K562 (cell line): Measurements from ENCODE around the gene C2CD2L. TPM values are rescaled to one million over a fixed set of nuclear protein-coding genes. Genes with fewer than 3 reads are reported as not detected.

Experiments
- ATAC-seq: fragments of 200-7000 bp; cut with Tn5 transposase; 3 replicates; pipeline ENCODE4 v1.9.1; 2020; ENCODE audit warnings: moderate library complexity
- BruUV-seq: library from RNA; stranded (reverse); fragments of 400-500 nt; replicated peaks from 2 replicates; lab custom pipeline; 2021; lab: Mats Ljungman, UMichigan
- CTCF ChIA-PET: fragments of 300-600 bp; formaldehyde crosslinking; extraction: SDS; loops from one replicate; lab custom pipeline; 2021; ENCODE audit warnings: low intra/inter-chr PET ratio; lab: Yijun Ruan, JAX
- POLR2A ChIA-PET: fragments of 300-600, 350-650 bp; sonication (Branson Sonifier 250); formaldehyde crosslinking; extraction: SDS; loops from one replicate; lab custom pipeline; 2021; ENCODE audit warnings: antibody characterized with exemption, inconsistent platforms; lab: Yijun Ruan, JAX
- DNase-seq, 4 experiments: peaks; one replicate each; pipeline versions ENCODE4 v3.0.0 to v3.0.0-alpha.2; 2011 to 2018; ENCODE audit warnings: low spot score in 3 of 4, mixed read lengths in 3 of 4; ENCODE audit errors: extremely low read depth in 1 of 4
- FAIRE-seq: peaks from 2 replicates; lab custom pipeline; 2011; peaks lifted over from hg19 to GRCh38; lab: Jason Lieb, UNC
- H2AFZ ChIP-seq: 2 replicates; pipeline ENCODE4 v1.6.0; 2011; ENCODE audit warnings: low read depth, low read length, control low read depth, inconsistent platforms
- H3K27ac ChIP-seq: fragments of 200-600 bp; 3 replicates; pipeline ENCODE4 v1.8.0; 2011; ENCODE audit warnings: low read depth, mild to moderate bottlenecking, control low read depth, inconsistent platforms, low read length, moderate library complexity, mixed read lengths; ENCODE audit errors: extremely low read depth
- H3K27me3 ChIP-seq, 2 experiments: fragments of 300-600 bp in 1 of 2; 2 replicates in 1 of 2; 3 replicates in 1 of 2; pipeline versions ENCODE4 v1.6.0 to v1.8.0; 2011; ENCODE audit warnings: inconsistent platforms in 2 of 2, low read length in 2 of 2, mild to moderate bottlenecking in 1 of 2, mixed read lengths in 1 of 2, moderate library complexity in 1 of 2; ENCODE audit not compliant: control insufficient read depth in 2 of 2, insufficient read depth in 2 of 2
- H3K36me3 ChIP-seq: fragments of 300-600 bp; 3 replicates; pipeline ENCODE4 v1.8.0; 2011; ENCODE audit warnings: mild to moderate bottlenecking, low read length, inconsistent platforms; ENCODE audit not compliant: control insufficient read depth, insufficient read depth
- H3K4me1 ChIP-seq, 2 experiments: fragments of 200-600 bp in 1 of 2; replicated peaks in 1 of 2; 2 replicates in 1 of 2; 3 replicates in 1 of 2; pipeline versions ENCODE4 v1.5.1 to v1.8.0; 2011; ENCODE audit warnings: inconsistent platforms in 2 of 2, low read length in 2 of 2, mild to moderate bottlenecking in 1 of 2, mixed read lengths in 1 of 2, moderate library complexity in 1 of 2; ENCODE audit not compliant: control insufficient read depth in 2 of 2, insufficient read depth in 2 of 2
- H3K4me2 ChIP-seq: 2 replicates; pipeline ENCODE4 v1.6.1; 2011; ENCODE audit warnings: low read length, control low read depth, inconsistent platforms, mixed read lengths; ENCODE audit not compliant: insufficient read depth
- H3K4me3 ChIP-seq: fragments of 200-600 bp; sonication (generic), shearing (Covaris generic); 2 replicates; pipeline ENCODE4 v1.5.1; 2016; ENCODE audit warnings: control low read depth, inconsistent platforms
- H3K79me2 ChIP-seq: fragments of 200-600 bp; 3 replicates; pipeline ENCODE4 v1.8.0; 2011; ENCODE audit warnings: low read length, inconsistent platforms; ENCODE audit not compliant: control insufficient read depth, insufficient read depth
- H3K9ac ChIP-seq, 2 experiments: 2 replicates each; pipeline versions ENCODE4 v1.6.0 to v1.6.1; 2011; ENCODE audit warnings: low read depth in 2 of 2, low read length in 2 of 2, control low read depth in 1 of 2, inconsistent platforms in 1 of 2, mild to moderate bottlenecking in 1 of 2, mixed read lengths in 1 of 2; ENCODE audit not compliant: insufficient read depth in 1 of 2
- H3K9me1 ChIP-seq: one replicate; pipeline ENCODE4 v1.6.0; 2011; ENCODE audit warnings: inconsistent platforms, mild to moderate bottlenecking, low read length, moderate library complexity; ENCODE audit not compliant: control insufficient read depth, insufficient read depth
- H3K9me3 ChIP-seq: replicated peaks from 2 replicates; pipeline ENCODE4 v1.5.1; 2011; ENCODE audit warnings: low read depth, low read length, inconsistent platforms; ENCODE audit not compliant: control insufficient read depth, insufficient read depth
- H4K20me1 ChIP-seq: replicated peaks from 2 replicates; pipeline ENCODE4 v1.6.1; 2011; ENCODE audit warnings: low read length, inconsistent platforms, mixed read lengths; ENCODE audit not compliant: control insufficient read depth, insufficient read depth
- CGGBP1 ChIP-seq: fragments of 250-450 bp; sonication (Bioruptor Pico); IDR thresholded peaks from 2 replicates; pipeline ENCODE4 v1.9.0; 2021; ENCODE audit warnings: mild to moderate bottlenecking
- HMGN3 ChIP-seq: IDR thresholded peaks from 2 replicates; pipeline ENCODE4 v1.6.1; 2011; ENCODE audit warnings: borderline replicate concordance, low read depth, mild to moderate bottlenecking, mixed read lengths, low read length; ENCODE audit not compliant: insufficient read length; ENCODE audit errors: extremely low read depth
- HNRNPLL ChIP-seq: fragments of 200-400 bp; formaldehyde crosslinking; IDR thresholded peaks from 2 replicates; pipeline ENCODE4 v1.6.1; 2017; ENCODE audit warnings: low read length, low read depth, mild to moderate bottlenecking; ENCODE audit not compliant: poor library complexity, severe bottlenecking
- IFI16 ChIP-seq: fragments of 250-450 bp; sonication (Bioruptor Pico); IDR thresholded peaks from 2 replicates; pipeline ENCODE4 v2.1.2; 2022; ENCODE audit warnings: mild to moderate bottlenecking, inconsistent platforms
- KDM1A ChIP-seq, 2 experiments: fragments of 450-650 bp; IDR thresholded peaks; 2 replicates each; pipeline ENCODE4 v1.6.1; 2016; ENCODE audit warnings: mild to moderate bottlenecking in 2 of 2
- NFXL1 ChIP-seq: fragments of 450-650 bp; formaldehyde crosslinking; IDR thresholded peaks from 2 replicates; pipeline ENCODE4 v1.4.0; 2021; ENCODE audit warnings: mild to moderate bottlenecking
- NR3C1 ChIP-seq: sonication (generic); formaldehyde crosslinking; IDR thresholded peaks from 2 replicates; pipeline ENCODE4 v1.8.1; 2022; ENCODE audit warnings: missing genetic modification reagents
- POLR3G ChIP-seq: IDR thresholded peaks from 2 replicates; pipeline ENCODE4 v1.6.1; 2011; ENCODE audit not compliant: insufficient read length, insufficient replicate concordance; ENCODE audit errors: extremely low read depth
- RBFOX2 ChIP-seq: fragments of 200-400 bp; formaldehyde crosslinking; IDR thresholded peaks from 2 replicates; pipeline ENCODE4 v1.6.1; 2017; ENCODE audit warnings: low read depth, mild to moderate bottlenecking, low read length, moderate library complexity
- RBM25 ChIP-seq: fragments of 200-400 bp; formaldehyde crosslinking; IDR thresholded peaks from 2 replicates; pipeline ENCODE4 v1.6.1; 2018; ENCODE audit warnings: low read length, low read depth, moderate library complexity; ENCODE audit not compliant: severe bottlenecking
- RFX1 ChIP-seq: fragments of 450-650 bp; IDR thresholded peaks from 2 replicates; pipeline ENCODE4 v1.6.1; 2016; ENCODE audit warnings: mild to moderate bottlenecking, moderate library complexity
- SP1 ChIP-seq: sonication (generic); formaldehyde crosslinking; IDR thresholded peaks from 2 replicates; pipeline ENCODE4 v1.8.1; 2022; ENCODE audit warnings: mild to moderate bottlenecking, missing genetic modification reagents
- SPI1 ChIP-seq: IDR thresholded peaks from 2 replicates; pipeline ENCODE4 v1.6.1; 2011; ENCODE audit warnings: low read depth, low read length, control low read depth, borderline replicate concordance
- ZNF146 ChIP-seq: IDR thresholded peaks from one replicate; pipeline ENCODE4 v1.6.1; 2018; ENCODE audit warnings: missing compliant biosample characterization; ENCODE audit not compliant: unreplicated experiment
- ZNF717 ChIP-seq: fragments of 250-450 bp; sonication (Bioruptor Pico); IDR thresholded peaks from 2 replicates; pipeline ENCODE4 v1.5.0; 2021
- WGBS: fragments of 100-300 bp; shearing (Covaris generic); methylation state at CpG from one replicate; pipeline ENCODE4 v1.1.6; 2016; ENCODE audit warnings: low coverage, mixed read lengths; ENCODE audit not compliant: insufficient coverage; ENCODE audit errors: missing lambda C conversion rate; 5-methylcytosine and 5-hydroxymethylcytosine counted together
- in situ Hi-C: fragments of 300-500 bp; cut with MboI; formaldehyde crosslinking; loops from 4 replicates; pipeline ENCODE4 v1.15.0; 2018; ENCODE audit warnings: inconsistent platforms, mixed read lengths
- intact Hi-C: fragments of 100-400 bp; cut with micrococcal nuclease; formaldehyde crosslinking; loops from 2 replicates; pipeline ENCODE4 v1.14.2; 2022
- polyA plus RNA-seq, 8 experiments: library from polyadenylated mRNA; depleted of rRNA in 4 of 8; stranded (reverse) in 5 of 8; unstranded in 3 of 8; fragments of >200 nt; fragmentation: Nextera tagmentation in 2 of 8; fragmentation: Illumina TruSeq in 1 of 8; extraction: Ambion mirVana in 2 of 8; extraction: Trizol in 1 of 8; gene quantifications; 2 replicates each; pipeline versions ENCODE4 v1.2.1 to v1.2.3, GENCODE V29; 2011 to 2014; ENCODE audit warnings: inconsistent platforms in 1 of 8, missing spikeins in 1 of 8
- total RNA-seq, 7 experiments: library from RNA; depleted of rRNA in 6 of 7; stranded (reverse); fragments of >200 nt in 6 of 7; fragmentation: Illumina TruSeq in 2 of 7; extraction: Trizol in 2 of 7; gene quantifications; 2 replicates each; pipeline versions ENCODE4 v1.2.1 to v1.2.3, GENCODE V29; 2011 to 2021; ENCODE audit warnings: low replicate concordance in 1 of 7

Gene C2CD2L
- total and polyA plus RNA-seq, 9 of the 15 experiments (the other 6 are each of a cell fraction or from before 2014, with no cell fraction given), result 0.66 to 41.2 (median 14.8) TPM

- FAIRE-seq, result no peak
- in situ Hi-C loops, result no loop called here
- peaks cover 20 to 21% of the 10 kb centered on the region in 2 experiments for H3K4me1 ChIP-seq
Measured at GRCh38 chr11:119118227-119118626, 11.1 kb downstream of the C2CD2L start.

More at GRCh38 chr11:119118227-119118626, 11.1 kb downstream of the C2CD2L start:
- 93% methylated on average over 5 of the region's 5 CpGs for WGBS
- Histone ChIP-seq H3K36me3 (peaks cover 54% of the 10 kb centered on the region), H4K20me1 (no peaks in the 10 kb centered on the region), H3K4me2 (no peak overlapping the region)
- no peak for TF ChIP-seq SPI1
- no peak for TF ChIP-seq HNRNPLL
- no peak for TF ChIP-seq RBFOX2
- TF ChIP-seq IFI16 (CRISPR knock-in tag), result no peak
- no peak for TF ChIP-seq NFXL1 (CRISPR knock-in tag)
- no peak for TF ChIP-seq SP1 (CRISPR knock-in tag)
- no peak for TF ChIP-seq ZNF717
- no peak for TF ChIP-seq HMGN3
- TF ChIP-seq NR3C1 (CRISPR knock-in tag), result no peak
- TF ChIP-seq KDM1A (IDR thresholded peaks at IDR 0.05), result 0 out of 4 replicates have a peak, but pooled peaks of 1 of the 2 experiments have one; percentile 16
- no peak for TF ChIP-seq CGGBP1
- TF ChIP-seq RFX1, result no peak
- TF ChIP-seq RBM25, result peak; percentile 68
- peak; percentile 87 for TF ChIP-seq ZNF146
- no peak for TF ChIP-seq POLR3G
- TF ChIP-seq, all 486 proteins: peak for 3
- H2AFZ ChIP-seq, result no peak overlapping the region
- no peak overlapping the region for H3K27ac ChIP-seq
- CTCF ChIA-PET, result no interaction called here
- no peaks in the 10 kb centered on the region for H3K9me3 ChIP-seq
- H3K27me3 ChIP-seq, result no peaks in the 10 kb centered on the region
- H3K79me2 ChIP-seq, result peaks cover 21% of the 10 kb centered on the region
- ATAC-seq (no peak), DNase-seq (no peak)
- intact Hi-C loops, result no loop called here
- no peaks in the 10 kb centered on the region for H3K9me1 ChIP-seq
- H3K4me3 ChIP-seq, result no peak overlapping the region
- H3K9ac ChIP-seq, result no peak overlapping the region
- BruUV-seq, result no TSS peak
- POLR2A ChIA-PET, result interaction anchor here (0.7 to 1.8 kb wide), 4 partner anchors 9 to 23 kb away, joined by 3 to 10 read pairs (median 4); partner anchors contain the start of gene C2CD2L
